ENCODE measurements around the gene TCEAL9.

TCEAL9 gene

DNA sequence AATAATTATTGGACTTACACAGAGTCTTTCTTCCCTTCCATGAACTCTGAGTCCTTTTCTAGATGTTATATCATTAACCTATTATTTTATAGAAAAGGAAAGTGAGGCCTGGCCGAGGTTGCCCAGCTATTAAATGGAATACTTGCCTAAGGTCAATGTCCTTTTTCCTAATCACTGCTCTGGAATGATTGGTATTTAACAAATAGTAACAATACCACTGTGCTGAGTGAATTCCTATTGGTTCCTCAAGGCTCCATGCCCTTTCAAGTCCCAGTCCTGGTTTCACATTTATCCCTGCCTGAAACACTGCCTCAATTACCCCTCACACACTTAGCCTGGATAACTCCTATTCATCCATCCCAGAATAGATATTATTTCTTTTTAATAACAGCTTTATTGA, 6.2 kb downstream of the TCEAL9 start:
- TF ChIP-seq CTCF (IDR thresholded peaks at IDR 0.05; ENCODE audit: insufficient read depth, low read length, poor library complexity, severe bottlenecking) = no peak
- no peaks in the 10 kb centered on the region for H3K27me3 ChIP-seq (replicated peaks; ENCODE audit: control insufficient read depth, insufficient read depth, low read length)
- H3K4me3 ChIP-seq (replicated peaks; ENCODE audit: low read depth, low read length) = no peak overlapping the region
- no peaks in the 10 kb centered on the region for H3K36me3 ChIP-seq (ENCODE audit: control insufficient read depth, insufficient read depth, low read length)
- DNase-seq (ENCODE audit: extremely low read depth, insufficient read length) = no peak

DNA sequence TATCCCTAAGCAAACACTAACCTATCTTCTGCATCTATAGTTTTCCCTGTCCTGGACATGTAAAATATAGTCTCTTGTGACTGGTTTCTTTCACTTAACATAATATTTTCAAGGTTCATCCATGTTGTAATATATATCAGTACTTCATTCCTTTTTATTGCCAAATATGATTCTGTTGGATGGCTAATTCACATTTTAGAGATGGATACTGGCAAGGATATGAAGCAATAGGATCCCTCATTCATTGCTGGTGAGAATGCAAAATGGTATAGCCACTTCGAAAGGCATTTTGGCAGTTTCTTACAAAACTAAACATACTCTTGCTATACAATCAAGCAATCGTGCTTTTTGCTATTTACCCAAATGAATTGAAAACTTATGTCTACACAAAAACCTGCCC, 6.7 kb downstream of the TCEAL9 start:
- Histone ChIP-seq H3K4me3 (replicated peaks; ENCODE audit: low read depth, low read length) (no peak overlapping the region), H3K36me3 (ENCODE audit: control insufficient read depth, insufficient read depth, low read length) (no peaks in the 10 kb centered on the region), H3K27me3 (replicated peaks; ENCODE audit: control insufficient read depth, insufficient read depth, low read length) (no peaks in the 10 kb centered on the region)
- TF ChIP-seq CTCF (IDR thresholded peaks at IDR 0.05; ENCODE audit: insufficient read depth, low read length, poor library complexity, severe bottlenecking) = no peak
- DNase-seq (ENCODE audit: extremely low read depth, insufficient read length) = no peak

DNA sequence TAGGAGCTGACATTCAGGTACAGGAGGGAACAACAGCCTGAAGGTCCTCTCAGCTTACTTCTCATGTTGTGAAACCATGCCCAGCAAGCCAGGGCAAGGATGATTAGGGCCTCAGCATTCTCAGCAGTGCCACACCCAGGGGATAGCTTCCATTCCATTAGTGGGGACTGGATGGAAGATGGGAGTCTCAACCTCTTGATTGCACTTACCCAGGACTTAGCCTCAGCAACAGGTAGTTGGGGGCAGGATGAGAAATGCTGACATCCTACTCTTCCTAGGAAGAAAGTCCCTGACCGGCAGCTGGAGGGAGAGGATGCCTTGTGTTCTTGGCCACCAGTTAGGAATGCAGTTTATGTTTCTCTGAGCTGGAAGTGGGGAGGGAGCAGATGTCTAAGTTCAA, 11.2 kb downstream of the TCEAL9 start:
- no peak for TF ChIP-seq CTCF (IDR thresholded peaks at IDR 0.05; ENCODE audit: insufficient read depth, low read length, poor library complexity, severe bottlenecking)
- no peak for DNase-seq (ENCODE audit: extremely low read depth, insufficient read length)
- no peaks in the 10 kb centered on the region for H3K27me3 ChIP-seq (replicated peaks; ENCODE audit: control insufficient read depth, insufficient read depth, low read length)
- H3K36me3 ChIP-seq (ENCODE audit: control insufficient read depth, insufficient read depth, low read length) = no peaks in the 10 kb centered on the region
- no peak overlapping the region for H3K4me3 ChIP-seq (replicated peaks; ENCODE audit: low read depth, low read length)

- H3K4me3 ChIP-seq (replicated peaks; ENCODE audit: low read depth, low read length) = no peak overlapping the region
- H3K27me3 ChIP-seq (replicated peaks; ENCODE audit: control insufficient read depth, insufficient read depth, low read length) = no peaks in the 10 kb centered on the region; the same call in 1 of the 2 replicates
- H3K36me3 ChIP-seq (ENCODE audit: control insufficient read depth, insufficient read depth, low read length) = no peaks in the 10 kb centered on the region
- no peak for DNase-seq (ENCODE audit: extremely low read depth, insufficient read length)
- no peak for TF ChIP-seq CTCF (IDR thresholded peaks at IDR 0.05; ENCODE audit: insufficient read depth, low read length, poor library complexity, severe bottlenecking)
Measured at GRCh38 chrX:103369479-103369878, 13.2 kb downstream of the TCEAL9 start.

DNA sequence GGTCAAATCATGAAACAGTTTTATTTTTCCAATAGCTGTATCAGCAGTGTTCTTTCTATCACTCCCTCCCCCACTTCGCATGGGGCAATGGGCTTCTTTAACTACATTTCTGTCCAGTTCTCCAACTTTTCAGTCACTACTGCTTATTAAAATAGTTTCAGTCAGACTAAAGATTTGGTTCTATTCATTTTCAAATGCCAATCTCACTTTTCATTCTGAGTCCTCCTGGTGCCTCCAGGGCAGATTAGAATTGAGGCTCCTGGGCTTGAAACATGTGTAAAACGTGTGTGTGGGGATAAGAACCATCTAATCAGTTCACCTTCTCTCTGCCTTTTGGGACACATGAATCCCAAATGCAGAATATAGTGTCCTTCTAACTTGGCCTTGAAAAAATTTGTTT, 16.6 kb downstream of the TCEAL9 start:
- no peaks in the 10 kb centered on the region for H3K36me3 ChIP-seq (ENCODE audit: control insufficient read depth, insufficient read depth, low read length)
- H3K4me3 ChIP-seq (replicated peaks; ENCODE audit: low read depth, low read length) = no peak overlapping the region
- DNase-seq (ENCODE audit: extremely low read depth, insufficient read length) = no peak
- no peak for TF ChIP-seq CTCF (IDR thresholded peaks at IDR 0.05; ENCODE audit: insufficient read depth, low read length, poor library complexity, severe bottlenecking)
- H3K27me3 ChIP-seq (replicated peaks; ENCODE audit: control insufficient read depth, insufficient read depth, low read length) = no peaks in the 10 kb centered on the region; the same call in 1 of the 2 replicates

DNA sequence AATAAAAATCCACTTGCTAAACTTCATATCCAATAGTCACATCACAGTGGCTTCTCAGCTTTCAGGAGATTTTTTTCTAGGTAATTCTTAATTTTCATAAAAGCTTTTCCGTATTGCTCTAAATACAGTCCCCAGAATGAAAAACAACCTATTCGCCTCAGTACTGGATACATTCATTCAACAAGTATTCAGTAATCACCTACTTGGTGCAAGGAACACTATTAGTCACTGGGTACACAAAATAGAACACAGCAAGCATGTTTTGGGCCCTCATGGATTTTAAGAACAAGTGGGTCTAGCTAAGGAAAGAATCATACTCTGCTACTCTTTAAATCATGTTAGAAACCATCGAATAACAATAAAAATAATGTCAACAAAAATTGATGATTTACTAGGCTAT, 17.3 kb downstream of the TCEAL9 start:
- H3K27me3 ChIP-seq (replicated peaks; ENCODE audit: control insufficient read depth, insufficient read depth, low read length) = no peaks in the 10 kb centered on the region; the same call in 1 of the 2 replicates
- TF ChIP-seq CTCF (IDR thresholded peaks at IDR 0.05; ENCODE audit: insufficient read depth, low read length, poor library complexity, severe bottlenecking) = no peak
- H3K36me3 ChIP-seq (ENCODE audit: control insufficient read depth, insufficient read depth, low read length) = no peaks in the 10 kb centered on the region
- H3K4me3 ChIP-seq (replicated peaks; ENCODE audit: low read depth, low read length) = no peak overlapping the region
- DNase-seq (ENCODE audit: extremely low read depth, insufficient read length) = no peak
